ENCODE data around the gene GLS. TPM values are rescaled to one million over a fixed set of nuclear protein-coding genes. Genes with fewer than 3 reads are reported as not detected.

GLS gene
- total and polyA plus RNA-seq, 2 donors (not counting 1 experiment from before 2014, with no cell fraction given): 32.5 to 195 TPM

- H3K4me1 ChIP-seq (ENCODE audit: control insufficient read depth in 2 of 2, insufficient read depth in 2 of 2, low read length in 2 of 2): peaks cover 12 to 14% of the 10 kb centered on the region in 2 donors
- peaks cover 24 to 99% of the 10 kb centered on the region in 2 experiments for H3K36me3 ChIP-seq (replicated peaks in 1 of 2; ENCODE audit: control extremely low read depth in 1 of 2, control insufficient read depth in 1 of 2, extremely low read depth in 1 of 2, insufficient read depth in 2 of 2, low read length in 1 of 2)
- H3K27ac Mint-ChIP-seq: peak overlapping the region; percentile 66
- H3K79me2 ChIP-seq (ENCODE audit: control insufficient read depth, insufficient read depth, low read length): no peaks in the 10 kb centered on the region
- intact Hi-C loops (cut with micrococcal nuclease): no loop called here
- WGBS (ENCODE audit: insufficient coverage): no CpG with 5 or more reads among the region's 1 CpG
- H3K4me1 Mint-ChIP-seq: peaks cover 19% of the 10 kb centered on the region
- no peak overlapping the region for H3K4me3 Mint-ChIP-seq
- H3K4me3 ChIP-seq (ENCODE audit: control extremely low read depth in 1 of 5, extremely low read depth in 1 of 5, insufficient read depth in 1 of 5, low read depth in 2 of 5, low read length in 4 of 5): no peak overlapping the region
- TF ChIP-seq CTCF (IDR thresholded peaks at IDR 0.05) (no peak), EZH2 (IDR thresholded peaks at IDR 0.05; ENCODE audit: borderline replicate concordance, insufficient read depth, low read depth, low read length, poor library complexity, severe bottlenecking) (no peak)
- no peak overlapping the region for H3K9ac ChIP-seq (ENCODE audit: low read length)
- peaks cover 0 to 4% (median 0%) of the 10 kb centered on the region in 3 donors for H3K9me3 ChIP-seq (ENCODE audit: control extremely low read depth in 1 of 3, control insufficient read depth in 2 of 3, insufficient read depth in 1 of 3, low read length in 2 of 3)
- no peak overlapping the region for H3K4me2 ChIP-seq (replicated peaks; ENCODE audit: low read depth, low read length, poor library complexity, severe bottlenecking)
- DNase-seq (no peak), ATAC-seq (ENCODE audit: low read depth) (no peak)
- CTCF ChIA-PET: interaction anchor here (0.9 to 1.4 kb wide), 2 partner anchors 131 to 174 kb away, joined by 3 read pairs; no protein-coding TSS in a partner anchor
- H3K27me3 ChIP-seq (replicated peaks in 1 of 4; ENCODE audit: control extremely low read depth in 1 of 4, control insufficient read depth in 3 of 4, insufficient read depth in 4 of 4, low read length in 3 of 4): no peaks in the 10 kb centered on the region
- H3K27ac ChIP-seq (ENCODE audit: low read length in 2 of 2): peak overlapping the region in 1 of 2 donors; percentile 75
- no peaks in the 10 kb centered on the region for H3K9me3 Mint-ChIP-seq (ENCODE audit: insufficient read depth)
- POLR2A ChIA-PET: no interaction called here
- H3K27me3 Mint-ChIP-seq: no peaks in the 10 kb centered on the region
- no peaks in the 10 kb centered on the region for H4K20me1 ChIP-seq (ENCODE audit: control insufficient read depth, insufficient read depth, low read length, poor library complexity, severe bottlenecking)
- H2AFZ ChIP-seq (ENCODE audit: insufficient read depth, low read depth, low read length, poor library complexity, severe bottlenecking): no peak overlapping the region
Observed at GRCh38 chr2:190981733-190982132, 101.1 kb downstream of the GLS start.

GRCh38 chr2:190982262-190983034 is 101.8 kb downstream of the GLS start:
- peaks cover 12 to 14% of the 10 kb centered on the region in 2 donors for H3K4me1 ChIP-seq (ENCODE audit: control insufficient read depth in 2 of 2, insufficient read depth in 2 of 2, low read length in 2 of 2)
- no peaks in the 10 kb centered on the region for H3K79me2 ChIP-seq (ENCODE audit: control insufficient read depth, insufficient read depth, low read length)
- POLR2A ChIA-PET: no interaction called here
- H3K9me3 ChIP-seq (ENCODE audit: control extremely low read depth in 1 of 3, control insufficient read depth in 2 of 3, insufficient read depth in 1 of 3, low read length in 2 of 3): peaks cover 0 to 4% (median 0%) of the 10 kb centered on the region in 3 donors
- H3K27ac ChIP-seq (ENCODE audit: low read length in 2 of 2): peak overlapping the region in 1 of 2 donors; percentile 75
- H3K9ac ChIP-seq (ENCODE audit: low read length): no peak overlapping the region
- H3K27me3 ChIP-seq (replicated peaks in 1 of 4; ENCODE audit: control extremely low read depth in 1 of 4, control insufficient read depth in 3 of 4, insufficient read depth in 4 of 4, low read length in 3 of 4): no peaks in the 10 kb centered on the region
- no peak for DNase-seq
- WGBS (ENCODE audit: insufficient coverage): 88% methylated on average over 5 of the region's 8 CpGs
- Mint-ChIP-seq H3K27ac (peak overlapping the region; percentile 43), H3K27me3 (no peaks in the 10 kb centered on the region), H3K4me3 (no peak overlapping the region), H3K9me3 (ENCODE audit: insufficient read depth) (no peaks in the 10 kb centered on the region), H3K4me1 (peaks cover 19% of the 10 kb centered on the region)
- TF ChIP-seq EZH2 (IDR thresholded peaks at IDR 0.05; ENCODE audit: borderline replicate concordance, insufficient read depth, low read depth, low read length, poor library complexity, severe bottlenecking): no peak
- TF ChIP-seq CTCF (IDR thresholded peaks at IDR 0.05): no peak
- H3K36me3 ChIP-seq (replicated peaks in 1 of 2; ENCODE audit: control extremely low read depth in 1 of 2, control insufficient read depth in 1 of 2, extremely low read depth in 1 of 2, insufficient read depth in 2 of 2, low read length in 1 of 2): peaks cover 22 to 99% of the 10 kb centered on the region in 2 experiments
- ATAC-seq (ENCODE audit: low read depth): no peak
- no peaks in the 10 kb centered on the region for H4K20me1 ChIP-seq (ENCODE audit: control insufficient read depth, insufficient read depth, low read length, poor library complexity, severe bottlenecking)
- no peak overlapping the region for H3K4me2 ChIP-seq (replicated peaks; ENCODE audit: low read depth, low read length, poor library complexity, severe bottlenecking)
- intact Hi-C loops (cut with micrococcal nuclease): no loop called here
- CTCF ChIA-PET: interaction anchor here (1.4 kb wide), 1 partner anchor 174 kb away, joined by 3 read pairs; no protein-coding TSS in a partner anchor
- no peak overlapping the region for H3K4me3 ChIP-seq (ENCODE audit: control extremely low read depth in 1 of 5, extremely low read depth in 1 of 5, insufficient read depth in 1 of 5, low read depth in 2 of 5, low read length in 4 of 5)
- no peak overlapping the region for H2AFZ ChIP-seq (ENCODE audit: insufficient read depth, low read depth, low read length, poor library complexity, severe bottlenecking)
